Activated naive CD4-positive, alpha-beta T cell treated with anti-CD3 and anti-CD28 coated beads, Interleukin-2, amount 50 U/mL, for 72 hours (primary cell): ENCODE data around the gene FAM53B. TPM values are rescaled to one million over a fixed set of nuclear protein-coding genes. Genes with fewer than 3 reads are reported as not detected.

Experiments
- ATAC-seq, 2 donors: fragments of 150-1000 bp; cut with Tn5 transposase; 2 replicates each; pipeline ENCODE4 v1.10.0; 2021; ENCODE audit warnings: mild to moderate bottlenecking in 2 of 2, moderate library complexity in 2 of 2
- DNase-seq, 2 donors: peaks; one replicate each; pipeline ENCODE4 v3.0.0; 2021 to 2022; ENCODE audit warnings: low spot score in 2 of 2
- H3K27ac Mint-ChIP-seq, 2 donors: one replicate each; pipeline ENCODE4 v1.8.0; 2022; ENCODE audit warnings: mild to moderate bottlenecking in 2 of 2, mixed read lengths in 2 of 2
- H3K36me3 Mint-ChIP-seq, 2 donors: one replicate each; pipeline ENCODE4 v1.8.0; 2022; ENCODE audit warnings: mixed read lengths in 2 of 2
- H3K9me3 Mint-ChIP-seq, 2 donors: one replicate each; pipeline ENCODE4 v1.8.0; 2022; ENCODE audit warnings: mixed read lengths in 2 of 2
- total RNA-seq, 2 donors: library from RNA; stranded (reverse); gene quantifications; one replicate each; pipeline ENCODE4 v1.2.3, GENCODE V29; 2022

FAM53B gene
- total RNA-seq, 2 donors from 2014 or later, result 6.1 to 11.8 TPM

- no peak for ATAC-seq
- H3K27ac Mint-ChIP-seq, result peak overlapping the region in 1 of 2 donors; percentile 12
- no peaks in the 10 kb centered on the region for H3K9me3 Mint-ChIP-seq
- H3K36me3 Mint-ChIP-seq, result no peaks in the 10 kb centered on the region
- DNase-seq, result no peak
Observed at GRCh38 chr10:124669141-124669823, 74.9 kb downstream of the FAM53B start.

- Mint-ChIP-seq H3K9me3 (no peaks in the 10 kb centered on the region), H3K36me3 (no peaks in the 10 kb centered on the region), H3K27ac (no peak overlapping the region)
- DNase-seq (no peak), ATAC-seq (no peak)
Observed at GRCh38 chr10:124668517-124669051, 75.6 kb downstream of the FAM53B start.

GRCh38 chr10:124667425-124668345 lies 76.5 kb downstream of the FAM53B start:
- ATAC-seq (no peak), DNase-seq (no peak)
- no peaks in the 10 kb centered on the region for H3K36me3 Mint-ChIP-seq
- no peaks in the 10 kb centered on the region for H3K9me3 Mint-ChIP-seq
- H3K27ac Mint-ChIP-seq, result no peak overlapping the region

GRCh38 chr10:124666494-124666893 lies 77.7 kb downstream of the FAM53B start:
- Mint-ChIP-seq H3K36me3 (no peaks in the 10 kb centered on the region), H3K9me3 (no peaks in the 10 kb centered on the region), H3K27ac (no peak overlapping the region)
- ATAC-seq, result no peak
- no peak for DNase-seq

GRCh38 chr10:124665980-124666379 lies 78.2 kb downstream of the FAM53B start:
- no peak for DNase-seq
- Mint-ChIP-seq H3K9me3 (no peaks in the 10 kb centered on the region), H3K27ac (no peak overlapping the region), H3K36me3 (no peaks in the 10 kb centered on the region)
- no peak for ATAC-seq

- DNase-seq, result no peak
- Mint-ChIP-seq H3K9me3 (no peaks in the 10 kb centered on the region), H3K36me3 (no peaks in the 10 kb centered on the region), H3K27ac (no peak overlapping the region)
- no peak for ATAC-seq
Observed at GRCh38 chr10:124665558-124665957, 78.6 kb downstream of the FAM53B start.

GRCh38 chr10:124665091-124665490 lies 79.1 kb downstream of the FAM53B start:
- H3K27ac Mint-ChIP-seq, result no peak overlapping the region
- no peak for ATAC-seq
- no peak for DNase-seq
- no peaks in the 10 kb centered on the region for H3K9me3 Mint-ChIP-seq
- no peaks in the 10 kb centered on the region for H3K36me3 Mint-ChIP-seq

- ATAC-seq (no peak), DNase-seq (no peak)
- Mint-ChIP-seq H3K9me3 (no peaks in the 10 kb centered on the region), H3K27ac (no peak overlapping the region), H3K36me3 (no peaks in the 10 kb centered on the region)
Observed at GRCh38 chr10:124663766-124664360, 80.3 kb downstream of the FAM53B start.

GRCh38 chr10:124663228-124663627 lies 81.0 kb downstream of the FAM53B start:
- ATAC-seq, result no peak
- no peak for DNase-seq
- Mint-ChIP-seq H3K9me3 (no peaks in the 10 kb centered on the region), H3K36me3 (no peaks in the 10 kb centered on the region), H3K27ac (no peak overlapping the region)

GRCh38 chr10:124661660-124662180 lies 82.5 kb downstream of the FAM53B start:
- ATAC-seq, result no peak

GRCh38 chr10:124660404-124661125 lies 83.6 kb downstream of the FAM53B start:
- ATAC-seq, result no peak
- Mint-ChIP-seq H3K27ac (no peak overlapping the region), H3K9me3 (no peaks in the 10 kb centered on the region), H3K36me3 (no peaks in the 10 kb centered on the region)
- no peak for DNase-seq

More at GRCh38 chr10:124661660-124662180, 82.5 kb downstream of the FAM53B start:
- Mint-ChIP-seq H3K36me3 (no peaks in the 10 kb centered on the region), H3K9me3 (no peaks in the 10 kb centered on the region), H3K27ac (no peak overlapping the region)
- DNase-seq, result no peak

GRCh38 chr10:124659380-124659779 lies 84.8 kb downstream of the FAM53B start:
- DNase-seq (no peak), ATAC-seq (no peak)
- Mint-ChIP-seq H3K36me3 (no peaks in the 10 kb centered on the region), H3K27ac (no peak overlapping the region), H3K9me3 (no peaks in the 10 kb centered on the region)

GRCh38 chr10:124658591-124659242 lies 85.5 kb downstream of the FAM53B start:
- Mint-ChIP-seq H3K36me3 (no peaks in the 10 kb centered on the region), H3K9me3 (no peaks in the 10 kb centered on the region), H3K27ac (no peak overlapping the region)
- ATAC-seq, result no peak
- DNase-seq, result no peak

- DNase-seq (no peak), ATAC-seq (peak in 1 of 2 donors; percentile 29)
- no peaks in the 10 kb centered on the region for H3K9me3 Mint-ChIP-seq
- H3K27ac Mint-ChIP-seq, result no peak overlapping the region
- H3K36me3 Mint-ChIP-seq, result no peaks in the 10 kb centered on the region
Observed at GRCh38 chr10:124657806-124658205, 86.4 kb downstream of the FAM53B start.

GRCh38 chr10:124656541-124656940 lies 87.6 kb downstream of the FAM53B start:
- no peak for ATAC-seq
- no peak for DNase-seq
- Mint-ChIP-seq H3K27ac (no peak overlapping the region), H3K9me3 (no peaks in the 10 kb centered on the region), H3K36me3 (no peaks in the 10 kb centered on the region)

- no peak overlapping the region for H3K27ac Mint-ChIP-seq
- no peaks in the 10 kb centered on the region for H3K9me3 Mint-ChIP-seq
- ATAC-seq (no peak), DNase-seq (no peak)
- no peaks in the 10 kb centered on the region for H3K36me3 Mint-ChIP-seq
Observed at GRCh38 chr10:124656113-124656490, 88.1 kb downstream of the FAM53B start.
